ENCODE data around the gene MTMR4. TPM values are rescaled to one million over a fixed set of nuclear protein-coding genes. Genes with fewer than 3 reads are reported as not detected.

MTMR4 gene
- total RNA-seq, 1 experiment from 2014 or later = 79.4 TPM

GRCh38 chr17:58525239-58525638 lies 10.8 kb upstream of the MTMR4 start:
- POLR2A ChIA-PET (ENCODE audit: low non-redundant PET) = no interaction called here
- no peaks in the 10 kb centered on the region for H3K27me3 ChIP-seq (replicated peaks; ENCODE audit: insufficient read depth, low read depth, low read length, poor library complexity)
- no peak for TF ChIP-seq CTCF (conservative IDR thresholded peaks at IDR 0.05; ENCODE audit: low read depth, low read length)
- TF ChIP-seq EZH2 (IDR thresholded peaks at IDR 0.05; ENCODE audit: borderline replicate concordance, low read depth, low read length, poor library complexity, severe bottlenecking) = no peak
- H3K9me3 ChIP-seq (ENCODE audit: low read depth, low read length, poor library complexity, severe bottlenecking) = no peaks in the 10 kb centered on the region
- no peak overlapping the region for H3K4me3 ChIP-seq (ENCODE audit: low read depth, low read length, poor library complexity, severe bottlenecking)
- no peak overlapping the region for H3K27ac ChIP-seq (ENCODE audit: low read depth, low read length, poor library complexity, severe bottlenecking)
- BruUV-seq (replicated peaks) = no TSS peak
- H3K4me1 ChIP-seq (ENCODE audit: insufficient read depth, low read length, poor library complexity, severe bottlenecking) = peaks cover 7% of the 10 kb centered on the region
- peak; percentile 30 for DNase-seq (ENCODE audit: low spot score)
- H3K36me3 ChIP-seq (ENCODE audit: insufficient read depth, low read length, poor library complexity, severe bottlenecking) = no peaks in the 10 kb centered on the region
- intact Hi-C loops (cut with micrococcal nuclease; ENCODE audit: unreplicated experiment) = no loop called here
- CTCF ChIA-PET = no interaction called here

GRCh38 chr17:58521680-58522079 lies 7.2 kb upstream of the MTMR4 start:
- intact Hi-C loops (cut with micrococcal nuclease; ENCODE audit: unreplicated experiment) = no loop called here
- TF ChIP-seq EZH2 (IDR thresholded peaks at IDR 0.05; ENCODE audit: borderline replicate concordance, low read depth, low read length, poor library complexity, severe bottlenecking) = no peak
- CTCF ChIA-PET = no interaction called here

GRCh38 chr17:58520843-58521430 lies 6.5 kb upstream of the MTMR4 start:
- H3K36me3 ChIP-seq (ENCODE audit: insufficient read depth, low read length, poor library complexity, severe bottlenecking) = no peaks in the 10 kb centered on the region
- H3K4me3 ChIP-seq (ENCODE audit: low read depth, low read length, poor library complexity, severe bottlenecking) = no peak overlapping the region
- no peaks in the 10 kb centered on the region for H3K9me3 ChIP-seq (ENCODE audit: low read depth, low read length, poor library complexity, severe bottlenecking)
- ChIA-PET POLR2A (ENCODE audit: low non-redundant PET) (no interaction called here), CTCF (interaction anchor here (0.9 kb wide), 1 partner anchor 484 kb away, joined by 3 read pairs; no protein-coding TSS in a partner anchor)
- peak; percentile 30 for DNase-seq (ENCODE audit: low spot score)
- peaks cover 15% of the 10 kb centered on the region for H3K4me1 ChIP-seq (ENCODE audit: insufficient read depth, low read length, poor library complexity, severe bottlenecking)
- no peaks in the 10 kb centered on the region for H3K27me3 ChIP-seq (replicated peaks; ENCODE audit: insufficient read depth, low read depth, low read length, poor library complexity)
- no TSS peak for BruUV-seq (replicated peaks)
- intact Hi-C loops (cut with micrococcal nuclease; ENCODE audit: unreplicated experiment) = no loop called here
- H3K27ac ChIP-seq (ENCODE audit: low read depth, low read length, poor library complexity, severe bottlenecking) = no peak overlapping the region
- no peak for TF ChIP-seq EZH2 (IDR thresholded peaks at IDR 0.05; ENCODE audit: borderline replicate concordance, low read depth, low read length, poor library complexity, severe bottlenecking)
- peak; percentile 37; the same call in 1 of the 2 replicates for TF ChIP-seq CTCF (conservative IDR thresholded peaks at IDR 0.05; ENCODE audit: low read depth, low read length)

More at GRCh38 chr17:58521680-58522079, 7.2 kb upstream of the MTMR4 start:
- POLR2A ChIA-PET (ENCODE audit: low non-redundant PET) = no interaction called here
- no peak for DNase-seq (ENCODE audit: low spot score)
- Histone ChIP-seq H3K27me3 (replicated peaks; ENCODE audit: insufficient read depth, low read depth, low read length, poor library complexity) (no peaks in the 10 kb centered on the region), H3K4me1 (ENCODE audit: insufficient read depth, low read length, poor library complexity, severe bottlenecking) (peaks cover 9% of the 10 kb centered on the region), H3K9me3 (ENCODE audit: low read depth, low read length, poor library complexity, severe bottlenecking) (no peaks in the 10 kb centered on the region), H3K4me3 (ENCODE audit: low read depth, low read length, poor library complexity, severe bottlenecking) (no peak overlapping the region), H3K36me3 (ENCODE audit: insufficient read depth, low read length, poor library complexity, severe bottlenecking) (no peaks in the 10 kb centered on the region), H3K27ac (ENCODE audit: low read depth, low read length, poor library complexity, severe bottlenecking) (no peak overlapping the region)
- no TSS peak for BruUV-seq (replicated peaks)
